ENCODE measurements around the gene CPA5. TPM values are rescaled to one million over a fixed set of nuclear protein-coding genes. Genes with fewer than 3 reads are reported as not detected.
A peak's percentile ranks its signal among the peaks of the same experiment; 100 is the strongest.

CPA5 gene
- total and polyA plus RNA-seq, 2 of the 8 experiments (the other 6 are each of a cell fraction or from before 2014, with no cell fraction given): 0.12 TPM; not detected in 1

GRCh38 chr7:130369110-130369711 is 24.6 kb downstream of the CPA5 start:
- Histone ChIP-seq H3K79me1 (ENCODE audit: low read depth, low read length) (no peaks in the 10 kb centered on the region), H3K23me2 (ENCODE audit: low read depth, low read length) (no peaks in the 10 kb centered on the region), H3K4ac (replicated peaks; ENCODE audit: insufficient read length, low read depth, low read length) (no peak overlapping the region), H3K4me1 (replicated peaks in 1 of 4; ENCODE audit: control insufficient read depth in 3 of 4, insufficient read depth in 4 of 4, low read length in 3 of 4) (peaks cover 0 to 14% (median 6%) of the 10 kb centered on the region in 4 experiments; a peak in 6 of 7 replicates), H4K91ac (replicated peaks; ENCODE audit: insufficient read length, low read length) (no peak overlapping the region), H3K79me2 (ENCODE audit: control insufficient read depth in 1 of 2, insufficient read depth in 2 of 2, low read length in 2 of 2) (no peaks in the 10 kb centered on the region), H3K18ac (ENCODE audit: extremely low read depth, low read length) (no peak overlapping the region), H3K4me2 (ENCODE audit: insufficient read depth in 1 of 2, low read depth in 2 of 2, low read length in 2 of 2) (no peak overlapping the region), H3K36me3 (ENCODE audit: control insufficient read depth in 2 of 4, insufficient read depth in 4 of 4, low read length in 3 of 4) (no peaks in the 10 kb centered on the region), H3K23ac (ENCODE audit: insufficient read length) (no peak overlapping the region), H3K27me3 (replicated peaks in 1 of 4; ENCODE audit: control insufficient read depth in 3 of 4, extremely low read depth in 1 of 4, insufficient read depth in 3 of 4, low read length in 3 of 4) (no peaks in the 10 kb centered on the region; a peak in 1 of 7 replicates), H3K14ac (ENCODE audit: insufficient read length) (no peak overlapping the region), H3K9ac (replicated peaks in 1 of 4; ENCODE audit: extremely low read depth in 1 of 4, low read depth in 3 of 4, low read length in 3 of 4) (no peak overlapping the region), H2BK12ac (ENCODE audit: low read depth, low read length) (peak overlapping the region; percentile 86; the same call in 1 of the 2 replicates), H4K8ac (ENCODE audit: extremely low read depth, insufficient read depth, low read length) (no peak overlapping the region), H2BK20ac (ENCODE audit: low read length) (0 out of 2 replicates have a peak overlapping the region, but pooled peaks have one; percentile 72), H3K27ac (ENCODE audit: low read depth, low read length) (no peak overlapping the region), H4K20me1 (replicated peaks in 1 of 2; ENCODE audit: control insufficient read depth in 1 of 2, insufficient read depth in 2 of 2, low read length in 2 of 2) (no peaks in the 10 kb centered on the region), H3K9me3 (ENCODE audit: insufficient read depth in 2 of 2, low read depth in 1 of 2, low read length in 1 of 2) (no peaks in the 10 kb centered on the region), H3K4me3 (ENCODE audit: extremely low read depth in 1 of 4, insufficient read depth in 2 of 4, low read depth in 3 of 4, low read length in 4 of 4) (no peak overlapping the region), H2BK5ac (ENCODE audit: low read depth, low read length) (no peak overlapping the region), H3K56ac (replicated peaks; ENCODE audit: insufficient read length, low read depth, low read length) (no peak overlapping the region), H2BK15ac (ENCODE audit: low read length) (peak overlapping the region; percentile 65; the same call in 1 of the 2 replicates), H2AFZ (ENCODE audit: low read length) (0 out of 2 replicates have a peak overlapping the region, but pooled peaks have one; percentile 28), H2AK5ac (ENCODE audit: low read depth, low read length) (no peak overlapping the region), H2BK120ac (replicated peaks; ENCODE audit: low read depth, low read length) (no peak overlapping the region), H4K5ac (ENCODE audit: insufficient read length, low read depth, low read length) (no peak overlapping the region)
- CTCF ChIA-PET (ENCODE audit: partially characterized antibody): interaction anchor here (11.6 kb wide), 1 partner anchor 10 kb away, joined by 59 read pairs; the partner anchor contains the start of gene CPA1
- 84% methylated on average over 10 of the region's 10 CpGs; no CpG with 5 or more reads in 1 of the 2 experiments for WGBS, 2 experiments (ENCODE audit: extremely low coverage in 1 of 2, insufficient coverage in 1 of 2, insufficient read length in 1 of 2, insufficient replicate concordance in 2 of 2, low coverage in 1 of 2, low lambda C conversion rate in 2 of 2, missing lambda C conversion rate in 1 of 2)
- no peak for FAIRE-seq
- POLR2A ChIA-PET (ENCODE audit: partially characterized antibody): no interaction called here
- no peak for DNase-seq (ENCODE audit: low read depth in 1 of 2, low spot score in 2 of 2)
- TF ChIP-seq TAF7 (optimal IDR thresholded peaks at IDR 0.05; ENCODE audit: borderline replicate concordance, low read depth, low read length) (no peak), TBP (IDR thresholded peaks at IDR 0.05; ENCODE audit: low read depth, low read length) (no peak), NRF1 (IDR thresholded peaks at IDR 0.05; ENCODE audit: low read depth, low read length) (no peak), RBBP5 (IDR thresholded peaks at IDR 0.05; ENCODE audit: borderline replicate concordance, low read depth, low read length) (no peak), SP2 (IDR thresholded peaks at IDR 0.05; ENCODE audit: low read length) (no peak), RNF2 (IDR thresholded peaks at IDR 0.05; ENCODE audit: borderline replicate concordance, low read depth, low read length, missing control alignments, poor library complexity, severe bottlenecking) (no peak), BCL11A (IDR thresholded peaks at IDR 0.05; ENCODE audit: low read depth in 2 of 2, low read length in 2 of 2) (no peak), POLR2A (IDR thresholded peaks at IDR 0.05; ENCODE audit: control extremely low read depth in 1 of 2, low read depth in 2 of 2, low read length in 2 of 2) (no peak), SP1 (IDR thresholded peaks at IDR 0.05; ENCODE audit: low read depth, low read length) (no peak), TCF12 (IDR thresholded peaks at IDR 0.05; ENCODE audit: low read depth, low read length) (no peak)
- TF ChIP-seq, protein P1, sequence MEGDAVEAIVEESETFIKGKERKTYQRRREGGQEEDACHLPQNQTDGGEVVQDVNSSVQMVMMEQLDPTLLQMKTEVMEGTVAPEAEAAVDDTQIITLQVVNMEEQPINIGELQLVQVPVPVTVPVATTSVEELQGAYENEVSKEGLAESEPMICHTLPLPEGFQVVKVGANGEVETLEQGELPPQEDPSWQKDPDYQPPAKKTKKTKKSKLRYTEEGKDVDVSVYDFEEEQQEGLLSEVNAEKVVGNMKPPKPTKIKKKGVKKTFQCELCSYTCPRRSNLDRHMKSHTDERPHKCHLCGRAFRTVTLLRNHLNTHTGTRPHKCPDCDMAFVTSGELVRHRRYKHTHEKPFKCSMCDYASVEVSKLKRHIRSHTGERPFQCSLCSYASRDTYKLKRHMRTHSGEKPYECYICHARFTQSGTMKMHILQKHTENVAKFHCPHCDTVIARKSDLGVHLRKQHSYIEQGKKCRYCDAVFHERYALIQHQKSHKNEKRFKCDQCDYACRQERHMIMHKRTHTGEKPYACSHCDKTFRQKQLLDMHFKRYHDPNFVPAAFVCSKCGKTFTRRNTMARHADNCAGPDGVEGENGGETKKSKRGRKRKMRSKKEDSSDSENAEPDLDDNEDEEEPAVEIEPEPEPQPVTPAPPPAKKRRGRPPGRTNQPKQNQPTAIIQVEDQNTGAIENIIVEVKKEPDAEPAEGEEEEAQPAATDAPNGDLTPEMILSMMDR (IDR thresholded peaks at IDR 0.05; ENCODE audit: control extremely low read depth in 1 of 3, insufficient read depth in 1 of 3, low read depth in 1 of 3, low read length in 3 of 3): no peak

Measured in H1 (cell line).